ENCODE results near the gene OR10H4. TPM values are rescaled to one million over a fixed set of nuclear protein-coding genes. Genes with fewer than 3 reads are reported as not detected.

The OR10H4 gene
- total RNA-seq, 1 experiment from 2014 or later, result not detected

DNA sequence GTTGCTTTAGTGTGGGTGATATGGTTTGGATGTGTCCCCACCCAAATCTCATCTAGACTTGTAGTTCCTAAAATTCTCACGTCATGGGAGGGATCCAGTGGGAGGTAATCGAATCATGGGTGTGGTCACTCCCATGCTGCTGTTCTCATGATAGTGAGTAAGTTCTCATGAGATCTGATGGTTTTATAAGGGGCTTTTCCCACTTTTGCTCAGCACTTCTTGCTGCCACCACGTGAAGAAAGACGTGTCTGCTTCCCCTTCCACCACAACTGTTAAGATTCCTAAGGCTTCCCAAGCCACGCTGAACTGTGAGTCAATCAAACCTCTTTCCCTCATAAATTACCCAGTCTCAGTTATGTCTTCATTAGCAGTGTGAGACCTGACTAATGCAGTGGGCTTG is 26.0 kb downstream of the OR10H4 start:
- Mint-ChIP-seq H3K27ac (no peak overlapping the region), H3K9me3 (peaks cover 84% of the 10 kb centered on the region), H3K27me3 (ENCODE audit: low read depth) (peaks cover 34% of the 10 kb centered on the region), H3K4me3 (no peak overlapping the region), H3K36me3 (peaks cover 46% of the 10 kb centered on the region), H3K4me1 (no peaks in the 10 kb centered on the region)
- DNase-seq (ENCODE audit: low spot score), result no peak
- ATAC-seq, result no peak
- TF ChIP-seq, protein P1, sequence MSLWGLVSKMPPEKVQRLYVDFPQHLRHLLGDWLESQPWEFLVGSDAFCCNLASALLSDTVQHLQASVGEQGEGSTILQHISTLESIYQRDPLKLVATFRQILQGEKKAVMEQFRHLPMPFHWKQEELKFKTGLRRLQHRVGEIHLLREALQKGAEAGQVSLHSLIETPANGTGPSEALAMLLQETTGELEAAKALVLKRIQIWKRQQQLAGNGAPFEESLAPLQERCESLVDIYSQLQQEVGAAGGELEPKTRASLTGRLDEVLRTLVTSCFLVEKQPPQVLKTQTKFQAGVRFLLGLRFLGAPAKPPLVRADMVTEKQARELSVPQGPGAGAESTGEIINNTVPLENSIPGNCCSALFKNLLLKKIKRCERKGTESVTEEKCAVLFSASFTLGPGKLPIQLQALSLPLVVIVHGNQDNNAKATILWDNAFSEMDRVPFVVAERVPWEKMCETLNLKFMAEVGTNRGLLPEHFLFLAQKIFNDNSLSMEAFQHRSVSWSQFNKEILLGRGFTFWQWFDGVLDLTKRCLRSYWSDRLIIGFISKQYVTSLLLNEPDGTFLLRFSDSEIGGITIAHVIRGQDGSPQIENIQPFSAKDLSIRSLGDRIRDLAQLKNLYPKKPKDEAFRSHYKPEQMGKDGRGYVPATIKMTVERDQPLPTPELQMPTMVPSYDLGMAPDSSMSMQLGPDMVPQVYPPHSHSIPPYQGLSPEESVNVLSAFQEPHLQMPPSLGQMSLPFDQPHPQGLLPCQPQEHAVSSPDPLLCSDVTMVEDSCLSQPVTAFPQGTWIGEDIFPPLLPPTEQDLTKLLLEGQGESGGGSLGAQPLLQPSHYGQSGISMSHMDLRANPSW (CRISPR knock-in tag; conservative IDR thresholded peaks at IDR 0.05; ENCODE audit: low read depth), result no peak
- TF ChIP-seq PRRX2 (CRISPR knock-in tag; IDR thresholded peaks at IDR 0.05), result no peak
- TF ChIP-seq TCF7 (CRISPR knock-in tag; IDR thresholded peaks at IDR 0.05; ENCODE audit: low read depth), result no peak
- no peak for TF ChIP-seq NR2C2 (CRISPR knock-in tag; IDR thresholded peaks at IDR 0.05)
- no peak for TF ChIP-seq FOXP1 (CRISPR knock-in tag; IDR thresholded peaks at IDR 0.05; ENCODE audit: borderline replicate concordance)
- TF ChIP-seq ETV6 (CRISPR knock-in tag; IDR thresholded peaks at IDR 0.05), result no peak
- TF ChIP-seq, protein P2, sequence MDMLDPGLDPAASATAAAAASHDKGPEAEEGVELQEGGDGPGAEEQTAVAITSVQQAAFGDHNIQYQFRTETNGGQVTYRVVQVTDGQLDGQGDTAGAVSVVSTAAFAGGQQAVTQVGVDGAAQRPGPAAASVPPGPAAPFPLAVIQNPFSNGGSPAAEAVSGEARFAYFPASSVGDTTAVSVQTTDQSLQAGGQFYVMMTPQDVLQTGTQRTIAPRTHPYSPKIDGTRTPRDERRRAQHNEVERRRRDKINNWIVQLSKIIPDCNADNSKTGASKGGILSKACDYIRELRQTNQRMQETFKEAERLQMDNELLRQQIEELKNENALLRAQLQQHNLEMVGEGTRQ (CRISPR knock-in tag; IDR thresholded peaks at IDR 0.05), result no peak
- TF ChIP-seq, protein P3, sequence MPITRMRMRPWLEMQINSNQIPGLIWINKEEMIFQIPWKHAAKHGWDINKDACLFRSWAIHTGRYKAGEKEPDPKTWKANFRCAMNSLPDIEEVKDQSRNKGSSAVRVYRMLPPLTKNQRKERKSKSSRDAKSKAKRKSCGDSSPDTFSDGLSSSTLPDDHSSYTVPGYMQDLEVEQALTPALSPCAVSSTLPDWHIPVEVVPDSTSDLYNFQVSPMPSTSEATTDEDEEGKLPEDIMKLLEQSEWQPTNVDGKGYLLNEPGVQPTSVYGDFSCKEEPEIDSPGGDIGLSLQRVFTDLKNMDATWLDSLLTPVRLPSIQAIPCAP (CRISPR knock-in tag; IDR thresholded peaks at IDR 0.05), result no peak
- TF ChIP-seq, protein P4, sequence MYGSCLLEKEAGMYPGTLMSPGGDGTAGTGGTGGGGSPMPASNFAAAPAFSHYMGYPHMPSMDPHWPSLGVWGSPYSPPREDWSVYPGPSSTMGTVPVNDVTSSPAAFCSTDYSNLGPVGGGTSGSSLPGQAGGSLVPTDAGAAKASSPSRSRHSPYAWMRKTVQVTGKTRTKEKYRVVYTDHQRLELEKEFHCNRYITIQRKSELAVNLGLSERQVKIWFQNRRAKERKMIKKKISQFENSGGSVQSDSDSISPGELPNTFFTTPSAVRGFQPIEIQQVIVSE (CRISPR knock-in tag; IDR thresholded peaks at IDR 0.05; ENCODE audit: borderline replicate concordance), result no peak
- POLR2A ChIA-PET, result no interaction called here
- CTCF ChIA-PET, result no interaction called here

DNA sequence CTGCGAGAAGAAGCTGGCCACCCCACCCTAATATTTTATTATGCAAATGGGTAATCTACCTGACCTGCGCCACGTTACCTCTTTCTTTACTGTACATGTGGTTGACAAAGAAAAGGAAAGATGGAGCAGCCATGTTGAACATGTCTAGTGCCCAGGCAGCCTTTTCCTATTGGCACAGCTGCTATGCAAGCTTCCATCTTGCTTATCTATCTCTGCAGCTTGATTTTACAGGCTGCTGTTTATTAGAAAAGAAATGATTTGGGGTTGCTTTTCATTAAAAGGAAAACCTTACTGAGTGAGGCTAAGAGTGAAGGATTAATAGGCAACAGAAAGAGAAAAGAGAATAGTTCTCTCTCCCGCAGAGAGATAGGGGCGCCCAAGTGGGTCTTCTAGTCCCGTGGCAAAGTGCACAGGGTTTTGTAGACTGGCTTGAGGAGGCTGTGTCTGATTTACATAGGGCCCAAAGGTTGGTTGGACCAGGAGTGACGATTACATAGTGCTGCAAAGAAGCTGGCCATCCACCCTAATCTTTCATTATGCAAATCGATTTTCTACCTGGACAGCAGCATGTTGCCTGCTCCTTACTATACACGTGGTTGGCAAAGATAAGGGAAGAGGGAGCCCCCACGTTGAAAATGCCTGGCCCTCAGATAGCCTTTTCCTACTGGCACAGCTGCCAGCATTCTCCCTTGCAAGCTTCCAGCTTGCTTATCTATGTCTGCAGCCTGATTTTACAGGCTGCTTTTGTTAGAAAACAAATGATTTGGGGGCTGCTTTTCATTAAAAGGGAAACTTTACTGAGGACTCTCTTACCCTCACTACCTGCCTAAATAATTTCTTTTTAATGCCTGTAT is 28.3 kb downstream of the OR10H4 start:
- no peak overlapping the region for H3K4me3 Mint-ChIP-seq
- no peaks in the 10 kb centered on the region for H3K4me1 Mint-ChIP-seq
- peaks cover 73% of the 10 kb centered on the region for H3K9me3 Mint-ChIP-seq
- ChIA-PET POLR2A (no interaction called here), CTCF (no interaction called here)
- no peak overlapping the region for H3K27ac Mint-ChIP-seq
- peaks cover 47% of the 10 kb centered on the region for H3K36me3 Mint-ChIP-seq
- ATAC-seq (no peak), DNase-seq (ENCODE audit: low spot score) (no peak)
- peaks cover 23% of the 10 kb centered on the region for H3K27me3 Mint-ChIP-seq (ENCODE audit: low read depth)
- TF ChIP-seq, protein P5, sequence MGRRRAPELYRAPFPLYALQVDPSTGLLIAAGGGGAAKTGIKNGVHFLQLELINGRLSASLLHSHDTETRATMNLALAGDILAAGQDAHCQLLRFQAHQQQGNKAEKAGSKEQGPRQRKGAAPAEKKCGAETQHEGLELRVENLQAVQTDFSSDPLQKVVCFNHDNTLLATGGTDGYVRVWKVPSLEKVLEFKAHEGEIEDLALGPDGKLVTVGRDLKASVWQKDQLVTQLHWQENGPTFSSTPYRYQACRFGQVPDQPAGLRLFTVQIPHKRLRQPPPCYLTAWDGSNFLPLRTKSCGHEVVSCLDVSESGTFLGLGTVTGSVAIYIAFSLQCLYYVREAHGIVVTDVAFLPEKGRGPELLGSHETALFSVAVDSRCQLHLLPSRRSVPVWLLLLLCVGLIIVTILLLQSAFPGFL (CRISPR knock-in tag; IDR thresholded peaks at IDR 0.05; ENCODE audit: borderline replicate concordance), result no peak
- no peak for TF ChIP-seq EMX1 (CRISPR knock-in tag; IDR thresholded peaks at IDR 0.05)
- TF ChIP-seq, protein P6, sequence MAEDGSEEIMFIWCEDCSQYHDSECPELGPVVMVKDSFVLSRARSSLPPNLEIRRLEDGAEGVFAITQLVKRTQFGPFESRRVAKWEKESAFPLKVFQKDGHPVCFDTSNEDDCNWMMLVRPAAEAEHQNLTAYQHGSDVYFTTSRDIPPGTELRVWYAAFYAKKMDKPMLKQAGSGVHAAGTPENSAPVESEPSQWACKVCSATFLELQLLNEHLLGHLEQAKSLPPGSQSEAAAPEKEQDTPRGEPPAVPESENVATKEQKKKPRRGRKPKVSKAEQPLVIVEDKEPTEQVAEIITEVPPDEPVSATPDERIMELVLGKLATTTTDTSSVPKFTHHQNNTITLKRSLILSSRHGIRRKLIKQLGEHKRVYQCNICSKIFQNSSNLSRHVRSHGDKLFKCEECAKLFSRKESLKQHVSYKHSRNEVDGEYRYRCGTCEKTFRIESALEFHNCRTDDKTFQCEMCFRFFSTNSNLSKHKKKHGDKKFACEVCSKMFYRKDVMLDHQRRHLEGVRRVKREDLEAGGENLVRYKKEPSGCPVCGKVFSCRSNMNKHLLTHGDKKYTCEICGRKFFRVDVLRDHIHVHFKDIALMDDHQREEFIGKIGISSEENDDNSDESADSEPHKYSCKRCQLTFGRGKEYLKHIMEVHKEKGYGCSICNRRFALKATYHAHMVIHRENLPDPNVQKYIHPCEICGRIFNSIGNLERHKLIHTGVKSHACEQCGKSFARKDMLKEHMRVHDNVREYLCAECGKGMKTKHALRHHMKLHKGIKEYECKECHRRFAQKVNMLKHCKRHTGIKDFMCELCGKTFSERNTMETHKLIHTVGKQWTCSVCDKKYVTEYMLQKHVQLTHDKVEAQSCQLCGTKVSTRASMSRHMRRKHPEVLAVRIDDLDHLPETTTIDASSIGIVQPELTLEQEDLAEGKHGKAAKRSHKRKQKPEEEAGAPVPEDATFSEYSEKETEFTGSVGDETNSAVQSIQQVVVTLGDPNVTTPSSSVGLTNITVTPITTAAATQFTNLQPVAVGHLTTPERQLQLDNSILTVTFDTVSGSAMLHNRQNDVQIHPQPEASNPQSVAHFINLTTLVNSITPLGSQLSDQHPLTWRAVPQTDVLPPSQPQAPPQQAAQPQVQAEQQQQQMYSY (CRISPR knock-in tag; IDR thresholded peaks at IDR 0.05), result no peak
- no peak for TF ChIP-seq ZNF263 (CRISPR knock-in tag; IDR thresholded peaks at IDR 0.05; ENCODE audit: low read depth)
- no peak for TF ChIP-seq NFE2L1 (CRISPR knock-in tag; IDR thresholded peaks at IDR 0.05)
- TF ChIP-seq, protein P7, sequence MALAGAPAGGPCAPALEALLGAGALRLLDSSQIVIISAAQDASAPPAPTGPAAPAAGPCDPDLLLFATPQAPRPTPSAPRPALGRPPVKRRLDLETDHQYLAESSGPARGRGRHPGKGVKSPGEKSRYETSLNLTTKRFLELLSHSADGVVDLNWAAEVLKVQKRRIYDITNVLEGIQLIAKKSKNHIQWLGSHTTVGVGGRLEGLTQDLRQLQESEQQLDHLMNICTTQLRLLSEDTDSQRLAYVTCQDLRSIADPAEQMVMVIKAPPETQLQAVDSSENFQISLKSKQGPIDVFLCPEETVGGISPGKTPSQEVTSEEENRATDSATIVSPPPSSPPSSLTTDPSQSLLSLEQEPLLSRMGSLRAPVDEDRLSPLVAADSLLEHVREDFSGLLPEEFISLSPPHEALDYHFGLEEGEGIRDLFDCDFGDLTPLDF (CRISPR knock-in tag; IDR thresholded peaks at IDR 0.05), result no peak
- no peak for TF ChIP-seq NR2C2 (CRISPR knock-in tag; IDR thresholded peaks at IDR 0.05)
- TF ChIP-seq ETV6 (CRISPR knock-in tag; IDR thresholded peaks at IDR 0.05), result no peak
- TF ChIP-seq, protein P8, sequence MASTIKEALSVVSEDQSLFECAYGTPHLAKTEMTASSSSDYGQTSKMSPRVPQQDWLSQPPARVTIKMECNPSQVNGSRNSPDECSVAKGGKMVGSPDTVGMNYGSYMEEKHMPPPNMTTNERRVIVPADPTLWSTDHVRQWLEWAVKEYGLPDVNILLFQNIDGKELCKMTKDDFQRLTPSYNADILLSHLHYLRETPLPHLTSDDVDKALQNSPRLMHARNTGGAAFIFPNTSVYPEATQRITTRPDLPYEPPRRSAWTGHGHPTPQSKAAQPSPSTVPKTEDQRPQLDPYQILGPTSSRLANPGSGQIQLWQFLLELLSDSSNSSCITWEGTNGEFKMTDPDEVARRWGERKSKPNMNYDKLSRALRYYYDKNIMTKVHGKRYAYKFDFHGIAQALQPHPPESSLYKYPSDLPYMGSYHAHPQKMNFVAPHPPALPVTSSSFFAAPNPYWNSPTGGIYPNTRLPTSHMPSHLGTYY (CRISPR knock-in tag; IDR thresholded peaks at IDR 0.05), result no peak
- TF ChIP-seq, protein P9, sequence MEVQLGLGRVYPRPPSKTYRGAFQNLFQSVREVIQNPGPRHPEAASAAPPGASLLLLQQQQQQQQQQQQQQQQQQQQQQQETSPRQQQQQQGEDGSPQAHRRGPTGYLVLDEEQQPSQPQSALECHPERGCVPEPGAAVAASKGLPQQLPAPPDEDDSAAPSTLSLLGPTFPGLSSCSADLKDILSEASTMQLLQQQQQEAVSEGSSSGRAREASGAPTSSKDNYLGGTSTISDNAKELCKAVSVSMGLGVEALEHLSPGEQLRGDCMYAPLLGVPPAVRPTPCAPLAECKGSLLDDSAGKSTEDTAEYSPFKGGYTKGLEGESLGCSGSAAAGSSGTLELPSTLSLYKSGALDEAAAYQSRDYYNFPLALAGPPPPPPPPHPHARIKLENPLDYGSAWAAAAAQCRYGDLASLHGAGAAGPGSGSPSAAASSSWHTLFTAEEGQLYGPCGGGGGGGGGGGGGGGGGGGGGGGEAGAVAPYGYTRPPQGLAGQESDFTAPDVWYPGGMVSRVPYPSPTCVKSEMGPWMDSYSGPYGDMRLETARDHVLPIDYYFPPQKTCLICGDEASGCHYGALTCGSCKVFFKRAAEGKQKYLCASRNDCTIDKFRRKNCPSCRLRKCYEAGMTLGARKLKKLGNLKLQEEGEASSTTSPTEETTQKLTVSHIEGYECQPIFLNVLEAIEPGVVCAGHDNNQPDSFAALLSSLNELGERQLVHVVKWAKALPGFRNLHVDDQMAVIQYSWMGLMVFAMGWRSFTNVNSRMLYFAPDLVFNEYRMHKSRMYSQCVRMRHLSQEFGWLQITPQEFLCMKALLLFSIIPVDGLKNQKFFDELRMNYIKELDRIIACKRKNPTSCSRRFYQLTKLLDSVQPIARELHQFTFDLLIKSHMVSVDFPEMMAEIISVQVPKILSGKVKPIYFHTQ (CRISPR knock-in tag; IDR thresholded peaks at IDR 0.05), result no peak
- no peak for TF ChIP-seq JUN (CRISPR knock-in tag; IDR thresholded peaks at IDR 0.05)
